Upper lobe of left lung (tissue), 6 donors: ENCODE data around the gene PRKG1. TPM values are rescaled to one million over a fixed set of nuclear protein-coding genes. Genes with fewer than 3 reads are reported as not detected.

Experiments used
- ATAC-seq, 2 donors: fragments of 200-7000 bp; cut with Tn5 transposase; one replicate each; pipeline ENCODE4 v1.9.1; 2022; ENCODE audit warnings: mild to moderate bottlenecking in 2 of 2, moderate library complexity in 2 of 2; ENCODE audit not compliant: low FRiP score in 2 of 2
- DNase-seq, 2 donors: peaks; one replicate each; pipeline ENCODE4 v3.0.0-alpha.2; 2019 to 2020
- H3K27ac ChIP-seq, 4 donors: fragments of 200-600 bp; sonication (generic); one replicate each; pipeline ENCODE4 v1.5.1; 2016 to 2019
- H3K27me3 ChIP-seq, 4 donors: fragments of 200-600 bp; sonication (generic); one replicate each; pipeline ENCODE4 v1.5.1; 2017 to 2019
- H3K36me3 ChIP-seq, 4 donors: fragments of 200-600 bp; sonication (generic); one replicate each; pipeline ENCODE4 v1.5.1; 2016 to 2019
- H3K4me1 ChIP-seq, 4 donors: fragments of 200-600 bp; sonication (generic); one replicate each; pipeline ENCODE4 v1.5.1; 2018 to 2019
- H3K4me3 ChIP-seq, 4 donors: fragments of 200-600 bp; sonication (generic); one replicate each; pipeline ENCODE4 v1.5.1; 2017 to 2019; ENCODE audit warnings: mild to moderate bottlenecking in 2 of 4, moderate library complexity in 1 of 4
- H3K9me3 ChIP-seq, 4 donors: fragments of 200-600 bp; sonication (generic); one replicate each; pipeline ENCODE4 v1.5.1; 2018 to 2019
- CTCF ChIP-seq, 6 experiments: fragments of 450-650 bp in 4 of 6; fragments of 200-600 bp in 2 of 6; sonication (generic) in 2 of 6; IDR thresholded peaks; one replicate each; pipeline ENCODE4 v1.5.1; 2016 to 2019; ENCODE audit warnings: antibody characterized with exemption in 6 of 6
- EP300 ChIP-seq, 4 donors: sonication (generic); formaldehyde crosslinking; IDR thresholded peaks; one replicate each; pipeline ENCODE4 v1.5.1; 2017; ENCODE audit warnings: antibody characterized with exemption in 4 of 4, control low read depth in 2 of 4
- POLR2A ChIP-seq, 4 donors: fragments of 450-650 bp; IDR thresholded peaks; one replicate each; pipeline ENCODE4 v1.5.1; 2016 to 2017; ENCODE audit warnings: antibody characterized with exemption in 4 of 4, mild to moderate bottlenecking in 2 of 4
- POLR2AphosphoS5 ChIP-seq, 2 donors: sonication (generic); formaldehyde crosslinking; IDR thresholded peaks; one replicate each; pipeline ENCODE4 v1.5.1; 2017; ENCODE audit warnings: antibody characterized with exemption in 2 of 2
- WGBS, 2 donors: methylation state at CpG; one replicate each; pipeline ENCODE4 v1.1.5; 2017 to 2018; 5-methylcytosine and 5-hydroxymethylcytosine counted together
- total RNA-seq, 6 donors: library from RNA; depleted of rRNA in 4 of 6; stranded (reverse); fragments of >200 nt in 4 of 6; gene quantifications; one replicate each; pipeline versions ENCODE4 v1.1.0 to v1.2.1, GENCODE V29; 2016 to 2021
- donor health status: DM: no; HTN: no; CAD: no; lungs with moderate emphysema.
- donor health status: DM: no; HTN: yes; CAD: no; lungs with severe emphysema.

The PRKG1 gene
- total RNA-seq, 6 donors from 2014 or later = 12.9 to 43.0 (median 25.0) TPM

DNA sequence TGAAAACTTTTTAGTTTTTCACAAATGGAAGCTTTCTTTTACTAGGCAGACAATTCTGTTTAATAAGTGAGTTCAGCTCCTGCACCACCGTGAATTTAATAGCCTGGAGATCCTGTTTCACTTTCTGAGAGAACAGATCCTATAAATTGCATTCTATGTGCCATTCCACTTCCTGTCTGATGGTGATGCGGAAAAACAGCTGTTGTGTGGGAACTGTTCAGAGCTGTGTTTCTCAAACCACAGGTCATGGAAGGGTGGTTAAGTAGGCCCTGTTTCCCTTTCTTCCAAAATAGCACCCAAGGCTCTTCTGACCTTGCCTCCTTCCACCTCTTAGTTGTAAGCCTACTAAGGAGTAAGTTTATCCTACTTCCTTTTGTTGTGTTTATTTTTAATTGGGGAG lies 1142.6 kb downstream of the PRKG1 start:
- Histone ChIP-seq H3K36me3 (no peaks in the 10 kb centered on the region), H3K4me1 (peaks cover 0 to 13% (median 6%) of the 10 kb centered on the region in 4 donors), H3K4me3 (no peak overlapping the region), H3K27me3 (no peaks in the 10 kb centered on the region), H3K27ac (no peak overlapping the region), H3K9me3 (no peaks in the 10 kb centered on the region)
- DNase-seq = no peak
- 31 to 32% methylated on average over 2 of the region's 2 CpGs for WGBS, 2 donors
- TF ChIP-seq CTCF (IDR thresholded peaks at IDR 0.05) (no peak), EP300 (IDR thresholded peaks at IDR 0.05) (peak in 1 of 4 donors; percentile 48)
- peak in 1 of 2 donors; percentile 35 for ATAC-seq

GRCh38 chr10:52217531-52217930 lies 1143.2 kb downstream of the PRKG1 start:
- Histone ChIP-seq H3K36me3 (no peaks in the 10 kb centered on the region), H3K9me3 (no peaks in the 10 kb centered on the region), H3K27me3 (no peaks in the 10 kb centered on the region), H3K27ac (no peak overlapping the region), H3K4me3 (no peak overlapping the region), H3K4me1 (peaks cover 0 to 13% (median 6%) of the 10 kb centered on the region in 4 donors)
- no peak for ATAC-seq
- DNase-seq = no peak
- TF ChIP-seq POLR2A (IDR thresholded peaks at IDR 0.05) (no peak), CTCF (IDR thresholded peaks at IDR 0.05) (no peak), EP300 (IDR thresholded peaks at IDR 0.05) (no peak), POLR2AphosphoS5 (IDR thresholded peaks at IDR 0.05) (no peak)
- 75 to 77% methylated on average over 1 of the region's 1 CpG for WGBS, 2 donors

GRCh38 chr10:52220947-52221346 lies 1146.7 kb downstream of the PRKG1 start:
- WGBS, 2 donors = 92 to 94% methylated on average over 3 of the region's 3 CpGs
- no peaks in the 10 kb centered on the region for H3K27me3 ChIP-seq
- no peaks in the 10 kb centered on the region for H3K36me3 ChIP-seq
- no peaks in the 10 kb centered on the region for H3K9me3 ChIP-seq
- no peak overlapping the region for H3K4me3 ChIP-seq
- H3K4me1 ChIP-seq = peaks cover 0 to 11% (median 4%) of the 10 kb centered on the region in 4 donors
- no peak overlapping the region for H3K27ac ChIP-seq
- ATAC-seq (no peak), DNase-seq (no peak)
- TF ChIP-seq EP300 (IDR thresholded peaks at IDR 0.05) = no peak
- no peak for TF ChIP-seq POLR2A (IDR thresholded peaks at IDR 0.05)
- no peak for TF ChIP-seq POLR2AphosphoS5 (IDR thresholded peaks at IDR 0.05)
- TF ChIP-seq CTCF (IDR thresholded peaks at IDR 0.05) = no peak

DNA sequence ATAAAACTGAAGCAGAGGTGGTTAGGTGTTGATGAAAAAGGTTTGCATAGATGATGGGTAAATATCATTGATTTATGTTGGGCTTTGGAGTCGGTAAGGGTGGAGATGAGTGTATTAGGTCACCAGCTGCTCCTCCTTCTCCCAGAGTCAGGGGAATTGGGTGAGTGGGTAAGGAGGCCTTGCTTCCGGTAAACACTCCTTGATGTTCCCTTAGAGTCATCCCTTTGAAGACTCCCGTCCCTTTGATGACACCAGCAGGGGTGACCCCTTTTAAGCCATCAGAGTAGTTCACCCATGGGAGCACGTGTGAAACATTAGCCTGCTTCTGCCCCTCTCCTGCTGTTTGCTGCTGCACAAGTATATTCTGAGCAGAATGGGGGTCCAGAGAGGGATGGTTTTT lies 1147.6 kb downstream of the PRKG1 start:
- TF ChIP-seq POLR2A (IDR thresholded peaks at IDR 0.05) = no peak
- no peak for TF ChIP-seq POLR2AphosphoS5 (IDR thresholded peaks at IDR 0.05)
- TF ChIP-seq CTCF (IDR thresholded peaks at IDR 0.05) = no peak
- no peak for TF ChIP-seq EP300 (IDR thresholded peaks at IDR 0.05)
- Histone ChIP-seq H3K27ac (no peak overlapping the region), H3K9me3 (no peaks in the 10 kb centered on the region), H3K27me3 (no peaks in the 10 kb centered on the region), H3K4me3 (no peak overlapping the region), H3K36me3 (no peaks in the 10 kb centered on the region), H3K4me1 (peaks cover 0 to 3% (median 0%) of the 10 kb centered on the region in 4 donors)
- no peak for DNase-seq
- 75 to 88% methylated on average over 4 of the region's 4 CpGs for WGBS, 2 donors
- no peak for ATAC-seq

DNA sequence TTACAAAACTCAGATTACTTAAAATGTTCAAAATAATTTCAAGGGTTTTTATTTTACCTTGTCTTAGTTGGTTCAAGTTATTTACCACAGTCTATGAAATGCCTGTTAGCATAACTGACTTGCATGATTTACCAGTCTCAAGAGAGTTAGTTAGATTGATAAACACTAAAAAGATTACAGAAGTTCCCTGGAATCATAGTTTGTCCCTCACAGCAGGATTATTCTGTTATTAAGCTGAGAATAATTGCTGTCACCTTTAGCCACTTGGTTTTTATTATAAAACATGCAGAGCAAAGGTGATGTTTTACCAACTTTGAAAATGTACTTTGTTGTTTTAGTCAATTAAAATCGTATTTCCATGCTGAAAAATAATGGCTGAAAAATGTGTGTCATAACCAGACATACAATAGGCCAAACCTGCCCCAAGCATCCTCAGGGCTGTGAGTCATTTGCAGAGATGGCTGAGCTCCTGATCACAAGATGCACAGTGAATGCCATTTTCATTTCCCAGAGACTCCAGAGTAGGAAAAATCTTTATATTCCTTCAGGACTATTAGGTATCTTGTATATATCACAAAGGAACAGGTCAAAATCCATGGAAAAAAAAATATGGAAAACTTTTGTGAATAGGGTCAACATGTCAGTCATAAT lies 1152.0 kb downstream of the PRKG1 start:
- ATAC-seq (no peak), DNase-seq (no peak)
- Histone ChIP-seq H3K4me3 (no peak overlapping the region), H3K36me3 (no peaks in the 10 kb centered on the region), H3K27me3 (no peaks in the 10 kb centered on the region), H3K4me1 (no peaks in the 10 kb centered on the region), H3K9me3 (no peaks in the 10 kb centered on the region), H3K27ac (no peak overlapping the region)
- no peak for TF ChIP-seq POLR2AphosphoS5 (IDR thresholded peaks at IDR 0.05)
- TF ChIP-seq EP300 (IDR thresholded peaks at IDR 0.05) = no peak
- TF ChIP-seq POLR2A (IDR thresholded peaks at IDR 0.05) = no peak
- TF ChIP-seq CTCF (IDR thresholded peaks at IDR 0.05) = no peak
- 71 to 79% methylated on average over 1 of the region's 1 CpG for WGBS, 2 donors
